ENCODE results near the gene BRD9. TPM values are rescaled to one million over a fixed set of nuclear protein-coding genes. Genes with fewer than 3 reads are reported as not detected.

Gene BRD9
- total RNA-seq, 1 donor from 2014 or later, result 80.1 TPM

DNA sequence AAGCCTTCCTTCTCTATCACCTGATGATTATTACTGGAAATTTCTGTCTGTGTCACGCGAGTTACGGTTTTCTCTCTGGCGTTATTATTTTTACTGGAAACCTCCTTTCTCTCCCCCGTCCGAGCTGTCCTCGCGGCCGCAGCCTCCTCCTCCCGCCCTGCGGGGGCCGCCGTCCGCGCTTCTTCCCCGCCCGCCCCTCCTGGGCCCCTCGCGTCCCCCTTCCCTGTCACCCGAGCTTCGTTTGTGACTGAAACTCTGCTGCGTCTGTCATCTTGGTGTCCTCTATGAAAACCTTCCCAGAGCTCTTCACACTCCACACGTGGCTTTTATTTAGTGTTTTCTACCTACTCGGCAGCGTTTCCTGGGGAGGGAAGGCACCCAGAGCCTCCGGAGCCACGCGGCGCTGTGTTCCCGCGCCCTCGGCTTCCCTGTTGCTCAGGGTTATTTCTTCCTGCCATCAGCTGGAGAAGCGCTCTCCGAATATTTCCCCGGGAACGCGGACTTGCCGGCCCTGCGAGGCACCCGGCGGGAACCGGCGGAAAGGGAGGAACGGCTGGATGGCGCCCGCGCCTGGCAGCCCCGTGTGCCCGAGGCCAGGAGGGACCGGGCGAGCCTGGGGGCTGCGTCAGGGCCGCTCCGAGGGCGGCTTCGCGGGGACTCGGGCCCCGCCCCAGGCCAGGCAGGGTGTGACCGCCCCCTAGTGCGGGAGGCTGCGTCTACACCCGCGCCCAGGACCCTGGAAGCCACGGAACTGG, 34.0 kb upstream of the BRD9 start:
- Mint-ChIP-seq H3K4me3 (peak overlapping the region; percentile 34), H3K9me3 (no peaks in the 10 kb centered on the region), H3K27me3 (ENCODE audit: low read depth) (peaks cover 33% of the 10 kb centered on the region), H3K36me3 (ENCODE audit: low read depth) (no peaks in the 10 kb centered on the region), H3K4me1 (peaks cover 15% of the 10 kb centered on the region), H3K27ac (ENCODE audit: unreplicated experiment) (no peak overlapping the region)
- DNase-seq (ENCODE audit: low read depth, low spot score), result peak; percentile 56
- TF ChIP-seq, protein P1, sequence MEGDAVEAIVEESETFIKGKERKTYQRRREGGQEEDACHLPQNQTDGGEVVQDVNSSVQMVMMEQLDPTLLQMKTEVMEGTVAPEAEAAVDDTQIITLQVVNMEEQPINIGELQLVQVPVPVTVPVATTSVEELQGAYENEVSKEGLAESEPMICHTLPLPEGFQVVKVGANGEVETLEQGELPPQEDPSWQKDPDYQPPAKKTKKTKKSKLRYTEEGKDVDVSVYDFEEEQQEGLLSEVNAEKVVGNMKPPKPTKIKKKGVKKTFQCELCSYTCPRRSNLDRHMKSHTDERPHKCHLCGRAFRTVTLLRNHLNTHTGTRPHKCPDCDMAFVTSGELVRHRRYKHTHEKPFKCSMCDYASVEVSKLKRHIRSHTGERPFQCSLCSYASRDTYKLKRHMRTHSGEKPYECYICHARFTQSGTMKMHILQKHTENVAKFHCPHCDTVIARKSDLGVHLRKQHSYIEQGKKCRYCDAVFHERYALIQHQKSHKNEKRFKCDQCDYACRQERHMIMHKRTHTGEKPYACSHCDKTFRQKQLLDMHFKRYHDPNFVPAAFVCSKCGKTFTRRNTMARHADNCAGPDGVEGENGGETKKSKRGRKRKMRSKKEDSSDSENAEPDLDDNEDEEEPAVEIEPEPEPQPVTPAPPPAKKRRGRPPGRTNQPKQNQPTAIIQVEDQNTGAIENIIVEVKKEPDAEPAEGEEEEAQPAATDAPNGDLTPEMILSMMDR (conservative IDR thresholded peaks at IDR 0.05), result peak; percentile 61

DNA sequence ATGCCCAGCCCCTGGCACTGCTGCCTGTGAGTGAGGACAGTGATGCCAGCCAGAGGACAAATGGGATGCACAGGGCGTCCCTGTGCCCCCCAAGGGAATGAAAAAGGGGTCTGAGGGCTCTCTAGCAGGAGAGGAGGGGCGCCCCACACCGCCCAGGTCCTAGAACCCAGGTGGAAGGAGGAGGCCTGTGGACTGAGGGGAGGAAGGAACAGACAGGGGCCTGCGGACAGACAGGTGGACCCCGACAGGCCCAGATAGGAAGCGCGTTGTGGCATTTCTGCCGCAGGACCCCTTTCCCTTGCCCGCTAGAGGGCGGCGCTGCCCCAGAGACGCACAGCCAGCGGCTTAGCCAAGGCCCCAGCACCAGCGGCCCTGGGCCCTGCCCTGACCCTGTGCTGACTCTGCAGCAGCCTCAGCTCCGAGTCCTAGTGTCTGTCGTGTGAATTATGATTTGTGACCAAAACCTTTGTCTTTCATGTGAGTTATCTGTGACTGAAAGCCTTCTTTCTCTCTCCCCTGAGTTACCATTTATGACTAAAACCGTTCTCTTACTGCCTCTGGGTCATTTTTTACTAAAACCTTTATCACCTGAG, 30.8 kb upstream of the BRD9 start:
- TF ChIP-seq, protein P1 (conservative IDR thresholded peaks at IDR 0.05), result peak; percentile 96
- H3K4me1 Mint-ChIP-seq, result peaks cover 15% of the 10 kb centered on the region
- peak; percentile 87 for DNase-seq (ENCODE audit: low read depth, low spot score)
- no peaks in the 10 kb centered on the region for H3K9me3 Mint-ChIP-seq
- peaks cover 33% of the 10 kb centered on the region for H3K27me3 Mint-ChIP-seq (ENCODE audit: low read depth)
- peaks cover 5% of the 10 kb centered on the region for H3K36me3 Mint-ChIP-seq (ENCODE audit: low read depth)
- H3K4me3 Mint-ChIP-seq, result no peak overlapping the region
- H3K27ac Mint-ChIP-seq (ENCODE audit: unreplicated experiment), result no peak overlapping the region

DNA sequence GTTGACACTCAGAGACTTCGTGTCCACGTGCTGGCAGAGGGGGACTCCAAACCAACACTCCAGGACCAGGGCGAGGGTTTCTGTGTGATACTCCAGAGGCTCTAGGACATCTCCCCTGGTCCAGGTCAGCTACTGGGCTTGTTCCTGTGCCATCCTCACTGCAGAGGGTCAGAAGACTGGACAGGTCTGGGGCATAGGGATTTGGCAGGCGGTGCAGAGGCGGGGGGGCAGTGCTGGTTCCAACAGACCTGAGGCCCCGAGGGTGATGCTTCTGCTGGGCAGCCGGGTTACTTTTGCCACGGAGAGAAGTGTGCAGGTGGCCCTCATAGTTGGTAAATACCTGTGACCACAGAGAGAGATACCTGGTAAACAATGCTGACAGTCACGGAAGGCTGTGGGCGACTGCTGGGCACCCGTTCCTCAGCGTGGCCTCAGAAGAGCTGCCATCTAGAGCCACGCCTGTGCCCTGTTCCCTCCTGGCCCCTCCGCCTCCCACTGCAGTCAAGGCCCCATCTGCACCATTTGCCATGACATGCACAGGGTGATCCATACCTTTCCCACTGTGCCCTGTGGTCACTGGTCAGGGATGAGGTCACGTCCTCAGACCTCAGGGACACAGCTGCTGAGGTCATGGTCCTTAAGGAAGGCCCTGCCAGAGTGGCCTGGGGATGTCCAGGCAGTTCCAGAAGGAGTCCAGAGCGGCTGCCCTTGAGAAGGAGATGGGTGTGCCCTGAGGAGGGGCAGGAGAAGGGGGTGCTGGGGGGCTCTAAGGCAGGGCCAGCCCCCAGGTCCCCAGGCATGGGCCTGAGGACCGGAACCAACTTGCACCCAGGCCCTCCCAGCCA, 30.1 kb upstream of the BRD9 start:
- no peak for DNase-seq (ENCODE audit: low read depth, low spot score)
- no peak overlapping the region for H3K4me3 Mint-ChIP-seq
- H3K27ac Mint-ChIP-seq (ENCODE audit: unreplicated experiment), result no peak overlapping the region
- peaks cover 29% of the 10 kb centered on the region for H3K27me3 Mint-ChIP-seq (ENCODE audit: low read depth)
- H3K4me1 Mint-ChIP-seq, result peaks cover 15% of the 10 kb centered on the region
- H3K36me3 Mint-ChIP-seq (ENCODE audit: low read depth), result peaks cover 5% of the 10 kb centered on the region
- TF ChIP-seq, protein P1 (conservative IDR thresholded peaks at IDR 0.05), result no peak
- no peaks in the 10 kb centered on the region for H3K9me3 Mint-ChIP-seq

DNA sequence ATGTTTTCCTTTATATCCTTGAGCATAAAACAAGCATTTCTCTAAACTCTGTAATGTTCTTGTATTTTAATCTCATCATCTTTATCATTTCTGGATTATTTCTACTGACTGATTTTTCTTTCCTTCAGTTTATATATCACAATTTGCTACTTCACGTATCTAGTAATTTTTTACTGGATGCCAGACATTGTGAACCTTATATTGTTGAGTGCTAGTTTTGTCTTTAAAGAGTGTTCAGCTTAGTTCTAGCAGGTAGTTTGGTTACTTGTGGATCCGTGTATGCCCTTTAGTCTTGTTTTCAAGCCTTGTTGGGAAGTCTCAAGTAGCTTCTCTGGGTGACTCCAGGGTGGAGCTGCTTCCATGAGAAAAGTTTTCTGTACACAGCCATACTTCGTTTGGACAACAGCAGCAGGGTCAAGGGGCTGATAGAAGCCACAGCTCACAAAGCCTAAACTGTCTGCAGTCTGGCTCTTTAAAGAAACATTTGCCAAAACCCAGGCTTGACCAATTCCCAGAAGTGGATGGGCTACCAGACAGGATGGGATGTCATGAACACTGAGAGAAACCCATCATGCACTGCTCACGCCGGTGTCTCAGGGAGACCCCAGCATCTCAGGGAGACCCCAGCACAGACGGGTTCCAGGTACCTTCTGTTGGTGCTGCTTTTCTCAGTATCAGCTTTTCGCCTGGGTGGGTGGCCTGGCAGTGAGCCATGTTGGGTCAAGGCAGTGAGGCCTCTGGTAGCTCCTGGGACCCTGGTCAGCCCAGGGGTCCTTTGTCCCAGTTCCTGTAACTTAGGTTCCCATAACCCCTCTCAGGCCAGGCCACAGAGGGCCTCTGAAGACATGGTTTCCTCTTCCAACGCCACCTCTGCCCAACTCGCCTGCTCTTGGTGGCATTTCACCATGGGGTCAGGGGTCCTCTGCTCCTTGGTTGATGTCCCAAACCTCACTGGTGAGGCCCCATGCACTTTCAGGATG, 29.1 kb upstream of the BRD9 start:
- H3K27ac Mint-ChIP-seq (ENCODE audit: unreplicated experiment), result no peak overlapping the region
- no peaks in the 10 kb centered on the region for H3K9me3 Mint-ChIP-seq
- TF ChIP-seq, protein P1 (conservative IDR thresholded peaks at IDR 0.05), result no peak
- H3K4me1 Mint-ChIP-seq, result peaks cover 15% of the 10 kb centered on the region
- H3K36me3 Mint-ChIP-seq (ENCODE audit: low read depth), result peaks cover 5% of the 10 kb centered on the region
- no peak for DNase-seq (ENCODE audit: low read depth, low spot score)
- H3K4me3 Mint-ChIP-seq, result no peak overlapping the region
- H3K27me3 Mint-ChIP-seq (ENCODE audit: low read depth), result peaks cover 25% of the 10 kb centered on the region

DNA sequence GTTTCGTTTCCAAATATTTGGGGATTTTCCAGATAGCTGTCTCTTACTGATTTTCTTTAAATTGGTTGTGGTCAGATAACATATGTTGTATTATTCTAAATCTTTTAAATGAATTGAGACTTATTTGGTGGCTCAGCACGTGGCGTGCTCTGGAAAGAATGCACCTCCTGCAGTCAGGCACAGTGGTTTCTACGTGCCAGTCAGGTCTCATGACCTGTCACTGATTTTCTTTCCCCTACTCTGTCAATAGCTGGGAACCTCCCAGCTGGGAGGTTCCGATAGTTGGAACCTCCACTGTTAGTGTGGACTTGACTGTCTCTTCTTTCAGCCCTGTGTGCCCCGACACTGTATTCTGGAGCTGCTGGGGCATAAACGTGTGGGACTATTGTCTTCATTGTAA, 27.7 kb upstream of the BRD9 start:
- no peaks in the 10 kb centered on the region for H3K9me3 Mint-ChIP-seq
- peaks cover 5% of the 10 kb centered on the region for H3K36me3 Mint-ChIP-seq (ENCODE audit: low read depth)
- H3K27me3 Mint-ChIP-seq (ENCODE audit: low read depth), result peaks cover 11% of the 10 kb centered on the region
- DNase-seq (ENCODE audit: low read depth, low spot score), result no peak
- peaks cover 8% of the 10 kb centered on the region for H3K4me1 Mint-ChIP-seq
- TF ChIP-seq, protein P1 (conservative IDR thresholded peaks at IDR 0.05), result no peak
- no peak overlapping the region for H3K27ac Mint-ChIP-seq (ENCODE audit: unreplicated experiment)
- no peak overlapping the region for H3K4me3 Mint-ChIP-seq

Data from neural crest cell (in vitro differentiated cells).